HPDE6-E6E7 (cell line): ENCODE measurements around the gene PUM1.
"Not testable (repeated sequence)": the region's sequence is repeated elsewhere in the genome, so short reads cannot be mapped to it uniquely, and the experiment has no call there.

Experiments used
- DNase-seq: peaks from one replicate; pipeline ENCODE4 v3.0.0; 2011; ENCODE audit warnings: missing footprints; ENCODE audit errors: extremely low spot score

PUM1 gene

GRCh38 chr1:30966690-30967369 lies 98.7 kb downstream of the PUM1 start:
- DNase-seq: peak; percentile 35

GRCh38 chr1:30965924-30966599 lies 99.5 kb downstream of the PUM1 start:
- DNase-seq: no peak

- no peak for DNase-seq
These were observed 100.8 kb downstream of the PUM1 start for GRCh38 chr1:30964706-30965105.

- no peak for DNase-seq
These were observed 102.7 kb downstream of the PUM1 start for GRCh38 chr1:30962609-30963508.

- no peak for DNase-seq
These were observed 107.8 kb downstream of the PUM1 start for GRCh38 chr1:30957560-30958222.

GRCh38 chr1:30955448-30956015 lies 110.0 kb downstream of the PUM1 start:
- DNase-seq: no peak

- DNase-seq: no peak
These were observed 111.8 kb downstream of the PUM1 start for GRCh38 chr1:30953685-30954084.

- no peak for DNase-seq
These were observed 113.4 kb downstream of the PUM1 start for GRCh38 chr1:30952098-30952497.

- DNase-seq: no peak
These were observed 114.8 kb downstream of the PUM1 start for GRCh38 chr1:30950700-30951099.

- DNase-seq: no peak
These were observed 115.5 kb downstream of the PUM1 start for GRCh38 chr1:30950053-30950452.

- DNase-seq: not testable (repeated sequence)
These were observed 116.1 kb downstream of the PUM1 start for GRCh38 chr1:30949487-30949838.

- DNase-seq: not testable (repeated sequence)
These were observed 116.6 kb downstream of the PUM1 start for GRCh38 chr1:30948813-30949486.

- DNase-seq: no peak
These were observed 117.2 kb downstream of the PUM1 start for GRCh38 chr1:30948278-30948677.

- no peak for DNase-seq
These were observed 118.3 kb downstream of the PUM1 start for GRCh38 chr1:30947212-30947611.

- DNase-seq: no peak
These were observed 123.1 kb downstream of the PUM1 start for GRCh38 chr1:30942326-30942963.

- DNase-seq: no peak
These were observed 125.0 kb downstream of the PUM1 start for GRCh38 chr1:30940541-30940940.

- no peak for DNase-seq
These were observed 128.9 kb downstream of the PUM1 start for GRCh38 chr1:30936541-30937171.

- DNase-seq: not testable (repeated sequence)
These were observed 129.8 kb downstream of the PUM1 start for GRCh38 chr1:30935758-30936157.

- no peak for DNase-seq
These were observed 130.9 kb downstream of the PUM1 start for GRCh38 chr1:30934613-30935012.

- DNase-seq: peak; percentile 56
These were observed 131.7 kb downstream of the PUM1 start for GRCh38 chr1:30933874-30934252.
